HCT116 (cell line): Measurements from ENCODE around the gene GARIN5A. TPM values are rescaled to one million over a fixed set of nuclear protein-coding genes. Genes with fewer than 3 reads are reported as not detected.

Experiments used
- ATAC-seq: fragments of 200-7000 bp; cut with Tn5 transposase; 2 replicates; pipeline ENCODE4 v1.9.1; 2020; ENCODE audit warnings: mild to moderate bottlenecking, moderate library complexity
- BruUV-seq: library from RNA; stranded (reverse); fragments of 400-500 nt; replicated peaks from 2 replicates; lab custom pipeline; 2021; lab: Mats Ljungman, UMichigan
- CTCF ChIA-PET: fragments of 300-600 bp; sonication (Branson Sonifier 250); formaldehyde crosslinking; loops from one replicate; lab custom pipeline; 2021; ENCODE audit warnings: antibody characterized with exemption; lab: Charles Lee
- POLR2A ChIA-PET: fragments of 300-600, 350-600 bp; sonication (Branson Sonifier 250); formaldehyde crosslinking; loops from one replicate; lab custom pipeline; 2021; ENCODE audit warnings: antibody characterized with exemption; lab: Charles Lee
- RAD21 ChIA-PET, 2 experiments: fragments of 300-600 bp; sonication (Branson Sonifier 250); formaldehyde crosslinking; loops; one replicate each; lab custom pipeline; 2023; ENCODE audit warnings: low total read pairs in 2 of 2; ENCODE audit not compliant: uncharacterized antibody in 2 of 2, unreplicated experiment in 2 of 2, low non-redundant PET in 1 of 2; lab: Charles Lee
- DNase-seq: peaks from one replicate; pipeline ENCODE4 v3.0.0-alpha.2; 2010; ENCODE audit warnings: low read depth, low spot score
- H2AFZ ChIP-seq: fragments of 200-600 bp; shearing (Covaris generic), sonication (generic); 2 replicates; pipeline ENCODE4 v1.6.1; 2017; ENCODE audit warnings: low read depth, mixed run types, mixed read lengths, antibody characterized with exemption, low read length; ENCODE audit not compliant: poor library complexity, severe bottlenecking
- H3K27ac ChIP-seq: 2 replicates; pipeline ENCODE4 v1.5.1; 2012; ENCODE audit warnings: low read depth, low read length
- H3K27me3 ChIP-seq: fragments of 200-600 bp; sonication (generic); 2 replicates; pipeline ENCODE4 v1.6.1; 2016; ENCODE audit warnings: mixed run types, low read length, mixed read lengths; ENCODE audit not compliant: insufficient read depth
- H3K36me3 ChIP-seq, 2 experiments: fragments of 200-500 bp in 1 of 2; fragments of 200-600 bp in 1 of 2; sonication (Bioruptor generic) in 1 of 2; sonication (generic) in 1 of 2; 2 replicates each; pipeline versions ENCODE4 v1.5.1 to v1.6.1; 2014 to 2016; ENCODE audit warnings: low read length in 2 of 2, inconsistent platforms in 1 of 2, mixed read lengths in 1 of 2, mixed run types in 1 of 2; ENCODE audit not compliant: insufficient read depth in 2 of 2, control insufficient read depth in 1 of 2
- H3K4me1 ChIP-seq, 2 experiments: fragments of 200-600 bp in 1 of 2; sonication (generic) in 1 of 2; 2 replicates each; pipeline versions ENCODE4 v1.5.1 to v1.6.1; 2012 to 2017; ENCODE audit warnings: low read length in 2 of 2, inconsistent platforms in 1 of 2, mild to moderate bottlenecking in 1 of 2, mixed read lengths in 1 of 2, mixed run types in 1 of 2, moderate library complexity in 1 of 2; ENCODE audit not compliant: insufficient read depth in 2 of 2, control insufficient read depth in 1 of 2
- H3K4me2 ChIP-seq: fragments of 200-600 bp; sonication (generic); 2 replicates; pipeline ENCODE4 v1.6.1; 2017; ENCODE audit warnings: mixed run types, low read length, mixed read lengths
- H3K4me3 ChIP-seq, 2 experiments: fragments of 200-600 bp in 1 of 2; sonication (generic) in 1 of 2; replicated peaks in 1 of 2; 2 replicates each; pipeline ENCODE4 v1.5.1; 2011 to 2016; ENCODE audit warnings: low read length in 2 of 2, control low read depth in 1 of 2, low read depth in 1 of 2, mild to moderate bottlenecking in 1 of 2, mixed read lengths in 1 of 2, mixed run types in 1 of 2
- H3K79me2 ChIP-seq: fragments of 200-600 bp; sonication (generic); 2 replicates; pipeline ENCODE4 v1.6.1; 2017; ENCODE audit warnings: mild to moderate bottlenecking, mixed run types, low read length, moderate library complexity, mixed read lengths; ENCODE audit not compliant: insufficient read depth
- H3K9ac ChIP-seq: fragments of 200-600 bp; sonication (generic); 2 replicates; pipeline ENCODE4 v1.6.1; 2016; ENCODE audit warnings: low read length, mixed read lengths
- H3K9me2 ChIP-seq: fragments of 200-600 bp; sonication (generic), shearing (Covaris generic); 2 replicates; pipeline ENCODE4 v1.6.1; 2017; ENCODE audit warnings: mixed run types, mild to moderate bottlenecking, moderate library complexity; ENCODE audit not compliant: insufficient read depth
- H3K9me3 ChIP-seq, 2 experiments: fragments of 200-500 bp in 1 of 2; fragments of 200-600 bp in 1 of 2; sonication (Bioruptor generic) in 1 of 2; sonication (generic) in 1 of 2; 2 replicates each; pipeline ENCODE4 v1.6.1; 2014 to 2017; ENCODE audit warnings: low read length in 2 of 2, mixed read lengths in 2 of 2, inconsistent platforms in 1 of 2, low read depth in 1 of 2, mild to moderate bottlenecking in 1 of 2, mixed run types in 1 of 2, moderate library complexity in 1 of 2; ENCODE audit not compliant: control insufficient read depth in 1 of 2, insufficient read depth in 1 of 2
- H4K20me1 ChIP-seq: fragments of 200-600 bp; sonication (generic), shearing (Covaris generic); 2 replicates; pipeline ENCODE4 v1.6.1; 2017; ENCODE audit warnings: mixed run types, mild to moderate bottlenecking, moderate library complexity; ENCODE audit not compliant: insufficient read depth
- CBX3 ChIP-seq: IDR thresholded peaks from 2 replicates; pipeline ENCODE4 v1.6.1; 2012; ENCODE audit warnings: low read depth
- CEBPB ChIP-seq: IDR thresholded peaks from 2 replicates; pipeline ENCODE4 v1.6.1; 2012; ENCODE audit warnings: low read depth
- EZH2 ChIP-seq: fragments of 200-600 bp; sonication (generic); IDR thresholded peaks from 2 replicates; pipeline ENCODE4 v1.6.1; 2017; ENCODE audit warnings: antibody characterized with exemption, mixed run types
- EZH2phosphoT487 ChIP-seq: fragments of 200-600 bp; IDR thresholded peaks from 2 replicates; pipeline ENCODE4 v1.6.1; 2018; ENCODE audit warnings: antibody characterized with exemption, borderline replicate concordance
- JUND ChIP-seq: IDR thresholded peaks from 2 replicates; pipeline ENCODE4 v1.6.1; 2012
- SIN3A ChIP-seq: IDR thresholded peaks from 2 replicates; pipeline ENCODE4 v1.6.1; 2012; ENCODE audit warnings: low read depth
- SRF ChIP-seq: IDR thresholded peaks from 2 replicates; pipeline ENCODE4 v1.6.1; 2012; ENCODE audit warnings: low read depth
- TCF7L2 ChIP-seq: IDR thresholded peaks from 2 replicates; pipeline ENCODE4 v1.7.0; 2011; ENCODE audit warnings: borderline replicate concordance, inconsistent platforms; ENCODE audit not compliant: insufficient read depth, insufficient read length; ENCODE audit errors: extremely low read depth
- intact Hi-C: fragments of 100-400 bp; cut with micrococcal nuclease; formaldehyde crosslinking; loops from 2 replicates; pipeline ENCODE4 v1.10.0; 2022
- total RNA-seq: library from RNA; stranded (reverse); gene quantifications from one replicate; pipeline ENCODE4 v1.2.1, GENCODE V29; 2021; ENCODE audit not compliant: unreplicated experiment
- TF ChIP-seq, protein P1 (sequence below): IDR thresholded peaks from 2 replicates; pipeline ENCODE4 v1.6.1; 2011; ENCODE audit warnings: mild to moderate bottlenecking, low read length, moderate library complexity; ENCODE audit not compliant: insufficient replicate concordance; ENCODE audit errors: extremely low read depth
- TF ChIP-seq, protein P2 (sequence below): IDR thresholded peaks from 2 replicates; pipeline ENCODE4 v1.6.1; 2012
- TF ChIP-seq, protein P3 (sequence below), 3 experiments: fragments of 200-600 bp in 1 of 3; sonication (generic) in 1 of 3; IDR thresholded peaks in 2 of 3; conservative IDR thresholded peaks in 1 of 3; 2 replicates each; pipeline ENCODE4 v1.5.1; 2012 to 2017; ENCODE audit warnings: low read depth in 2 of 3, low read length in 2 of 3, antibody characterized with exemption in 1 of 3, borderline replicate concordance in 1 of 3, control low read depth in 1 of 3, mild to moderate bottlenecking in 1 of 3, mixed read lengths in 1 of 3, mixed run types in 1 of 3, moderate library complexity in 1 of 3; ENCODE audit not compliant: insufficient read depth in 1 of 3

Gene GARIN5A
- total RNA-seq, 1 experiment from 2014 or later: 12.2 TPM

DNA sequence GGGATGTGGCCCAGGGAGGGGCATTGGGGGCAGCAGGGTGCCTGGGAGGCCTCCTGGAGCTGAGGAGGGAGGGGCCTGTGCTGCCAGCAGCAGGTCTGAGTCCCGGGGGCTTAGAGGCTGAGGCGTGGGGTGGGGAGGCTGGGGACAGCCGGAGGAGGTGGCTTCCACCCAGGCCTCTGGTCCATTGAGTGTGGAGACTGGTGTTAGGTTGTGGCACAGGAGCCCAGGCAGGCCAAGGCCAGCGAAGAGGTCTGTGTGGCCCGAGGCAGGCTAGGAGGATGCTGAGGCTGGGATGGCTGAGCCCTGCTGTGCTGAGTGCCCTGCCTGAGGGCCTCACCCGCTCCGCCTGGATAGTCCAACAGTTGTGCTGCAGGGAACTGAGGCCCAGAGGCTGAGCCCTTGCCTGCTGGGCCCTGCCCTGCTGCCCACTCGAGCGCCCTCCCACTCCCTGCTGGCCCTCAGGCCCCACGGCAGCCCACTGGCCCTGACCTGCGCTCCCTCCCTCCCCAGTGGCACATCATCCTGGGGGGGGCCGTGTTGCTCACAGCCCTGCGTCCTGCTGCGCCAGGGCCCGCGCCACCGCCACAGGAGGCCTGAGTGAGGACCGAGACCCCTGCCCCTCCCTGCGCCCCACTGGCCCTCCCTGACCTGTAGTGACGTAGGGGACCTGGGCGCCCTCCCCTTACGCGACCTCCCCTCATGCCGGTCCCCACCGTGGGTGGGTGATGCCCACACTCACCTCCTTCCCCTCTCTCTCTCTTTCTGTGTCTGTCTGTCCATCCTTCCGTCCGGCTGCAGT, 4.9 kb upstream of the GARIN5A start:
- no TSS peak for BruUV-seq
- peaks cover 37% of the 10 kb centered on the region for H3K79me2 ChIP-seq
- H3K4me1 ChIP-seq: peaks cover 9 to 12% of the 10 kb centered on the region in 2 experiments; a peak in 3 of 4 replicates
- H3K36me3 ChIP-seq: peaks cover 18 to 38% of the 10 kb centered on the region in 2 experiments; a peak in 3 of 4 replicates
- no peak overlapping the region for H3K4me3 ChIP-seq
- H2AFZ ChIP-seq: no peak overlapping the region
- DNase-seq (no peak), ATAC-seq (no peak)
- H4K20me1 ChIP-seq: no peaks in the 10 kb centered on the region
- RAD21 ChIA-PET: no interaction called here
- no peaks in the 10 kb centered on the region for H3K27me3 ChIP-seq
- no peak overlapping the region for H3K27ac ChIP-seq
- peaks cover under 1 to 10% of the 10 kb centered on the region in 2 experiments; a peak in 1 of 4 replicates for H3K9me3 ChIP-seq
- no peaks in the 10 kb centered on the region for H3K9me2 ChIP-seq
- H3K4me2 ChIP-seq: no peak overlapping the region
- TF ChIP-seq TCF7L2: no peak
- no peak for TF ChIP-seq CEBPB
- TF ChIP-seq, protein P1, sequence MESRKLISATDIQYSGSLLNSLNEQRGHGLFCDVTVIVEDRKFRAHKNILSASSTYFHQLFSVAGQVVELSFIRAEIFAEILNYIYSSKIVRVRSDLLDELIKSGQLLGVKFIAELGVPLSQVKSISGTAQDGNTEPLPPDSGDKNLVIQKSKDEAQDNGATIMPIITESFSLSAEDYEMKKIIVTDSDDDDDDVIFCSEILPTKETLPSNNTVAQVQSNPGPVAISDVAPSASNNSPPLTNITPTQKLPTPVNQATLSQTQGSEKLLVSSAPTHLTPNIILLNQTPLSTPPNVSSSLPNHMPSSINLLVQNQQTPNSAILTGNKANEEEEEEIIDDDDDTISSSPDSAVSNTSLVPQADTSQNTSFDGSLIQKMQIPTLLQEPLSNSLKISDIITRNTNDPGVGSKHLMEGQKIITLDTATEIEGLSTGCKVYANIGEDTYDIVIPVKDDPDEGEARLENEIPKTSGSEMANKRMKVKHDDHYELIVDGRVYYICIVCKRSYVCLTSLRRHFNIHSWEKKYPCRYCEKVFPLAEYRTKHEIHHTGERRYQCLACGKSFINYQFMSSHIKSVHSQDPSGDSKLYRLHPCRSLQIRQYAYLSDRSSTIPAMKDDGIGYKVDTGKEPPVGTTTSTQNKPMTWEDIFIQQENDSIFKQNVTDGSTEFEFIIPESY: no peak
- TF ChIP-seq, protein P2, sequence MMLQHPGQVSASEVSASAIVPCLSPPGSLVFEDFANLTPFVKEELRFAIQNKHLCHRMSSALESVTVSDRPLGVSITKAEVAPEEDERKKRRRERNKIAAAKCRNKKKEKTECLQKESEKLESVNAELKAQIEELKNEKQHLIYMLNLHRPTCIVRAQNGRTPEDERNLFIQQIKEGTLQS: no peak
- TF ChIP-seq JUND: no peak
- no peak for TF ChIP-seq CBX3
- TF ChIP-seq, protein P3, sequence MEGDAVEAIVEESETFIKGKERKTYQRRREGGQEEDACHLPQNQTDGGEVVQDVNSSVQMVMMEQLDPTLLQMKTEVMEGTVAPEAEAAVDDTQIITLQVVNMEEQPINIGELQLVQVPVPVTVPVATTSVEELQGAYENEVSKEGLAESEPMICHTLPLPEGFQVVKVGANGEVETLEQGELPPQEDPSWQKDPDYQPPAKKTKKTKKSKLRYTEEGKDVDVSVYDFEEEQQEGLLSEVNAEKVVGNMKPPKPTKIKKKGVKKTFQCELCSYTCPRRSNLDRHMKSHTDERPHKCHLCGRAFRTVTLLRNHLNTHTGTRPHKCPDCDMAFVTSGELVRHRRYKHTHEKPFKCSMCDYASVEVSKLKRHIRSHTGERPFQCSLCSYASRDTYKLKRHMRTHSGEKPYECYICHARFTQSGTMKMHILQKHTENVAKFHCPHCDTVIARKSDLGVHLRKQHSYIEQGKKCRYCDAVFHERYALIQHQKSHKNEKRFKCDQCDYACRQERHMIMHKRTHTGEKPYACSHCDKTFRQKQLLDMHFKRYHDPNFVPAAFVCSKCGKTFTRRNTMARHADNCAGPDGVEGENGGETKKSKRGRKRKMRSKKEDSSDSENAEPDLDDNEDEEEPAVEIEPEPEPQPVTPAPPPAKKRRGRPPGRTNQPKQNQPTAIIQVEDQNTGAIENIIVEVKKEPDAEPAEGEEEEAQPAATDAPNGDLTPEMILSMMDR (IDR thresholded peaks at IDR 0.05 in 2 of 3, conservative IDR thresholded peaks at IDR 0.05 in 1 of 3; ENCODE audit: borderline replicate concordance in 1 of 3, insufficient read depth in 1 of 3, low read depth in 2 of 3, low read length in 2 of 3): no peak
- no peak for TF ChIP-seq SRF
- TF ChIP-seq SIN3A: no peak
- TF ChIP-seq EZH2: no peak
- TF ChIP-seq EZH2phosphoT487: no peak
- H3K9ac ChIP-seq: no peak overlapping the region
- intact Hi-C loops: no loop called here
- POLR2A ChIA-PET: no interaction called here
- CTCF ChIA-PET: no interaction called here
